Cardiac atrium fibroblast (primary cell): ENCODE measurements around the gene TOP3A. TPM values are rescaled to one million over a fixed set of nuclear protein-coding genes. Genes with fewer than 3 reads are reported as not detected.

Experiments
- total RNA-seq: library from RNA; depleted of rRNA; stranded (reverse); fragments of >200 nt; gene quantifications from 2 replicates; pipeline ENCODE4 v1.2.3, GENCODE V29; 2015

The TOP3A gene
- 24.0 and 35.0 TPM in 2 replicates for total RNA-seq

GRCh38 chr17:18314731-18315561 is at the start of gene TOP3A, which contains the start of gene SMCR8:
TOP3A (minus strand) TSS chr17:18314994; CDS start chr17:18314778, 216 bp downstream.
SMCR8 (plus strand) TSS chr17:18315293; CDS start chr17:18315790, 497 bp downstream.

GRCh38 chr17:18363101-18364049 is 48.6 kb upstream of the TOP3A start, which contains the start of gene SHMT1:
SHMT1 (minus strand) TSS chr17:18363550; CDS start chr17:18355981, 7,569 bp downstream.

GRCh38 chr17:18260332-18261145 is 54.3 kb downstream of the TOP3A start, which contains the start of gene MIEF2:
MIEF2 (plus strand) TSS chr17:18260662; CDS start chr17:18262721, 2,059 bp downstream.

GRCh38 chr17:18258356-18259038 is 56.3 kb downstream of the TOP3A start, which contains the start of gene FLII:
FLII (minus strand) TSS chr17:18258738; CDS start chr17:18258690, 48 bp downstream.

GRCh38 chr17:18225121-18225641 is 89.6 kb downstream of the TOP3A start, which contains the start of gene LLGL1:
LLGL1 (plus strand) TSS chr17:18225635; CDS start chr17:18225683, 48 bp downstream.

Other genes starting within 250 kb of the TOP3A start
- gene DRG2, start 227.0 kb downstream of the TOP3A start, total RNA-seq, result 36.9 and 45.3 TPM in 2 replicates
- 0.49 and 0.72 TPM in 2 replicates for gene MYO15A, start 206.2 kb downstream of the TOP3A start, total RNA-seq
- gene ALKBH5, start 131.2 kb downstream of the TOP3A start, total RNA-seq, result 100 and 125 TPM in 2 replicates
- gene LLGL1, start 89.4 kb downstream of the TOP3A start, total RNA-seq, result 39.2 and 43.4 TPM in 2 replicates
- gene FLII, start 56.3 kb downstream of the TOP3A start, total RNA-seq, result 198 and 200 TPM in 2 replicates
- 8.1 and 21.5 TPM in 2 replicates for gene MIEF2, start 54.3 kb downstream of the TOP3A start, total RNA-seq
- gene SMCR8, start 299 bp upstream of the TOP3A start, total RNA-seq, result 7.0 and 12.2 TPM in 2 replicates
- gene SHMT1, start 48.6 kb upstream of the TOP3A start, total RNA-seq, result 8.1 and 10.3 TPM in 2 replicates
- not detected in 2 replicates for gene EVPLL, start 62.8 kb upstream of the TOP3A start, total RNA-seq
- gene LGALS9C, start 161.8 kb upstream of the TOP3A start, total RNA-seq, result not detected in 2 replicates